Astrocyte (in vitro differentiated cells and primary cell): Measurements from ENCODE around the gene FGD5.

Experiments
- CTCF ChIP-seq: IDR thresholded peaks from 2 replicates; pipeline ENCODE4 v1.5.1; 2011; ENCODE audit warnings: low read depth, mild to moderate bottlenecking, inconsistent platforms, low read length, moderate library complexity; ENCODE audit not compliant: insufficient read depth
- EZH2 ChIP-seq: IDR thresholded peaks from 2 replicates; pipeline ENCODE4 v1.6.1; 2012; ENCODE audit warnings: mild to moderate bottlenecking, low read length, inconsistent platforms; ENCODE audit not compliant: insufficient read depth

GRCh38 chr3:14862303-14862660 lies 43.5 kb downstream of the FGD5 start:
- TF ChIP-seq CTCF (no peak), EZH2 (no peak)
